Erythroblast (primary cell): Measurements from ENCODE around the gene LCN2.
A peak's percentile ranks its signal among the peaks of the same experiment; 100 is the strongest.

Experiments
- DNase-seq, 2 experiments: peaks; one replicate each; lab custom pipeline; 2025; lab: John Stamatoyannopoulos, UW
- GATA1 ChIP-seq: IDR thresholded peaks from 2 replicates; pipeline ENCODE4 v1.6.1; 2011; ENCODE audit warnings: low read depth, mild to moderate bottlenecking, control low read depth, low read length, moderate library complexity
- POLR2A ChIP-seq: IDR thresholded peaks from 2 replicates; pipeline ENCODE4 v1.6.1; 2011; ENCODE audit warnings: mild to moderate bottlenecking, low read length

The LCN2 gene

GRCh38 chr9:128118971-128119665 is 30.1 kb upstream of the LCN2 start:
- TF ChIP-seq GATA1 (no peak), POLR2A (no peak)
- DNase-seq: no peak

DNA sequence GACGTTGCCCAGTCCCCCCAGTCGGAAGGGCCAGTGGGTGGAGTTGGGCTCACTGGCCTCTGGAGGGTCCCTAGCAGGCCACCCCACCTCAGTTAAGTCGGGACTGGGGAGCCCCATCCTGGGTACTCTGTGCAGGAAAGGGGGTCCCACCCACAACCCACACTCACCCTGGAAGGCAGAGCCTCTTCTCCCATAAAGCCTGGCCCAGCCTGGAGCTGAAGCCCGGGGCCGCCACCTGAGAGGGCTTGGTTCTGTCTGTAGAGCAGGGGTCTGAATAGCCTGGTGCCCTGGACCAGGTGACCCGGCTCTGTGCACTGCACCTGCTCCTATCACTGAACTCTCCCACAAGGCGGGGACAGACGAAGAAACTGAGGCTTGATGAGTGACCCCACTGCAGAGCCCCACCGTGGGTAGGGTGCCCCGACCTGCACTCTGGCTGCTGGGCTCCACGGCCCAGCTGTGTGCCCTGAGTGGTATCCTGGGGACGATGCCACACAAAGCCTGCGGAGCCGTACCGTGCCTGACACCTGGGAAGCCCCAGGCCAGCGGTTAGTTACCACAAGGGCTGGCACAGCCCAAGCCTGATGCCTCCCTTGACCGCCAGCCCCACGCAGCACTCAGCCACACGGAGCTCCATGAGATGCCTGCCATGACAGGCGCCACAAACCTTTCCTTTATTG is 29.1 kb upstream of the LCN2 start:
- no peak for TF ChIP-seq GATA1
- no peak for TF ChIP-seq POLR2A
- DNase-seq: no peak

GRCh38 chr9:128120741-128121465 is 28.4 kb upstream of the LCN2 start:
- DNase-seq: no peak
- TF ChIP-seq POLR2A (no peak), GATA1 (no peak)

- no peak for DNase-seq
- no peak for TF ChIP-seq GATA1
- no peak for TF ChIP-seq POLR2A
Observed at GRCh38 chr9:128121466-128121810, 27.8 kb upstream of the LCN2 start.

- no peak for TF ChIP-seq POLR2A
- DNase-seq: no peak
Observed at GRCh38 chr9:128121924-128122808, 27.1 kb upstream of the LCN2 start.

DNA sequence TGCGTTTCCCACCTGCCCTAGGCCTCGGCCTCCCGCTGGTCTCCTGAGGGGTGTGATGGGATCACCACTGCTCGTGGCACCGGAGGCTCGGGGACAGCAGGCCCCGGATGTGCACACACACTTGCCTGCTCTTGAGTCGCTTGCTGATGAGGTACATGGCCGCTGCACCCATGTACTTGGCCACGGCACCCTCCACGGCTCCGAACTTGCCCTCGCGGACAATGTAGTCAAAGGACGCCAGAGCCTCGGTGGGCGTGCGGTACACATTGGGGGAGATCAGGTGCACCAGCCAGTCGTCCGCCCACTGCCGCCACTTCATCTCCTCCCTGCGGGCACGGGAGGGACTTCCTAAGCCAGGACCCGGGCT is 26.5 kb upstream of the LCN2 start:
- no peak for DNase-seq
- TF ChIP-seq POLR2A: no peak
- no peak for TF ChIP-seq GATA1

- no peak for DNase-seq
- TF ChIP-seq POLR2A (no peak), GATA1 (no peak)
Observed at GRCh38 chr9:128123451-128124080, 25.7 kb upstream of the LCN2 start.

- TF ChIP-seq POLR2A (no peak), GATA1 (no peak)
- DNase-seq: no peak
Observed at GRCh38 chr9:128124451-128124850, 24.8 kb upstream of the LCN2 start.

- TF ChIP-seq POLR2A (no peak), GATA1 (no peak)
- peak; percentile 61 to 75 for DNase-seq
Observed at GRCh38 chr9:128124873-128125579, 24.2 kb upstream of the LCN2 start.

GRCh38 chr9:128125580-128126354 is 23.5 kb upstream of the LCN2 start:
- no peak for DNase-seq
- TF ChIP-seq POLR2A: no peak
- no peak for TF ChIP-seq GATA1

- peak; percentile 92 to 94 for DNase-seq
- TF ChIP-seq POLR2A (peak; percentile 45), GATA1 (no peak)
Observed at GRCh38 chr9:128127568-128127989, 21.7 kb upstream of the LCN2 start, which contains the start of gene PTGES2. Gene PTGES2 (minus strand): TSS chr9:128127729. CDS start chr9:128127717, 12 bp downstream.
